ENCODE measurements around the gene CLIC2. TPM values are rescaled to one million over a fixed set of nuclear protein-coding genes. Genes with fewer than 3 reads are reported as not detected.

The CLIC2 gene
- total RNA-seq, 1 donor from 2014 or later: 20.8 TPM

DNA sequence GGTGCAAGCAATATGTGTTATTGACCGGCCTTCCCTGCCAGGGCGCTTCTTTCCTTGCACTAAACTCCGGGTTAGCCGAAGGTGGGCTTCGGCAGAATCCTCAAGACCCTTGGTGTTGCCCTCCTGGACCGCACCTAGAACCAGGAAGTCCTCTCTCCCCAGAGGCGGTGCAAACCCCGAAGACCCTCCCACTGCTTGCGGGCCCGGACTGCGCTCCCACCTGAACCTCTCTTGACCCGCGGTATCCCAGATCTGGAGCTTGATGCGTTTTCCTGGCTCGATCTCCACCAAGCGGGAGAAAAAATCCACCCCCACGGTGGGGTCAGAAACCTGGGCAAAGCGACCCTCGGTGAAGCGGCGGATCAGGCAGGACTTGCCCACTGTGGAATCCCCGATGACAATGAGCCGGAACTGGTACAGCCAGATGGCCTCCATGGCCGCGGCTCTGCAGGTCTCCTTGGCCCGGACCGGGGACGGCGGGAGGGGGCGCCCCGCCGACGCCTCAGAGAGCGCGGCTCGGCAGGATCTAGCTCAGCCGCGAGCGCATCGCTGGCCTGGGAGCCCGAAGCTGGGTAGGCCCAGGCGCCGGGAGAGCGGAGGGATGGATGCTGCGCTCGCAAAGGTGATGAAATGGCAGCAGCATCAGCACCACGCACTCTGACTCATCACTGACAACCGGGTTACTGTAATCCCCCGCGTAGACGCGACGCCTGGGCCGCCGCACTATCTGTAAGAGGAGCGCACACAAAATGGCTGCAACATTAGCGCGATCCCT, 70.4 kb downstream of the CLIC2 start, which contains the start of gene RAB39B:
TSS of gene RAB39B (minus strand) at position 638 of the 775 bp plus-strand sequence. CDS start at position 435, 203 bp downstream.
- no peak for DNase-seq (ENCODE audit: low spot score)

DNA sequence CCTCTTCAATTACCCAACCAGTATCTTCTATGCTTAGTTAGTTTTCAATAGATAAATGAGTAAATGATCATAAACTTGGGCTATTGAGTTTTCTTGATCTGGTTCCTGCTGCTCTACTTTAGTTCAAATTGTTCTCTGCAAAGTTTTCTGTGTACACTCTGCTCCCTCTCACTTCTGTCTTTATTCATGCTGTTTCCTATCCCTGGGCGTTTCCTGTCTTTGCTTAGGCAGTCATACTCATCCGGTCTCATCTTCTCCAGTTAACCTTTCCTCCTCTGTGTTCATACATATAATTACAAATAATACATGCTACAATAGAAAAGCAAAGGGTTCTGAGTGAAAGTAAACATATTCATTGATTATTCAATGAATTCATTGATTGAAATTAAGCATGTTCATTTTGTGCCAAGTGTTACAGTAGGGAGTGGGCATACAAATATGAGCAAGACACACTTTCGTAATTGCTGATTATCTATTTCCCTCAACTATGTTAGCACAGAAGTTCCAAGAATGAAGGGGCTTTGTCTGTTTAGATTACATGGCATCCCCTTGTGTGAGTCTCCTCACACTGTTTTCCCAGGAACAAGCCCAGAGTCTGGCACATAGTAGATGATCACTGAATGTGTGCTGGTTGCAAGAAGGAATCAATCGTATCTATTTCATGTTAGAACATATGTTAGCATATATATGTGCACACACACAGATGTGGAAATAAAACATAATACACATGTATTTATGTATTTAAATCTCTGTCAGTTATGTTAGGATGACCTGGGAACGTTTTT, 71.3 kb downstream of the CLIC2 start:
- no peak for DNase-seq (ENCODE audit: low spot score)

- no peak for DNase-seq (ENCODE audit: low spot score)
These were observed 74.7 kb downstream of the CLIC2 start for GRCh38 chrX:155259752-155260151.

GRCh38 chrX:155251391-155251790, 83.0 kb downstream of the CLIC2 start:
- no peak for DNase-seq (ENCODE audit: low spot score)

DNA sequence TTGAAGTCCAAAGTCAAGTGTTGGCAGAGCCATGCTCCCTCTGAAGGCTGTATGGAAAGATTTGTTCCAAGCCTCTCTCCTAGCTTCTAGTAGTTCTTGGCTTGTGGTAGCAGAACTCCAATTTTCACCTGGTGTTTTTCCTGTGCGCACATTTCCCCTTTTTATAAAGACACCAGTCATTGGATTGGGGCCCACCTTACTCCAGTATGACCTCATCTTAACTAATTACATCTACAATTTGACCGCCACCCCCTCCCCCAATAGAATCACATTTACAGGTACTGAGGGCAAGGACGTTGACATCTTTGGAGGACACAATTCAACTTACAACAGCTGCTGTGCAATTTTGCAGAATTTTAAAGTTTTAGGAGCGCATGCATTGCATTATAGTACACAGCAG, 86.9 kb downstream of the CLIC2 start:
- DNase-seq (ENCODE audit: low spot score): no peak

DNA sequence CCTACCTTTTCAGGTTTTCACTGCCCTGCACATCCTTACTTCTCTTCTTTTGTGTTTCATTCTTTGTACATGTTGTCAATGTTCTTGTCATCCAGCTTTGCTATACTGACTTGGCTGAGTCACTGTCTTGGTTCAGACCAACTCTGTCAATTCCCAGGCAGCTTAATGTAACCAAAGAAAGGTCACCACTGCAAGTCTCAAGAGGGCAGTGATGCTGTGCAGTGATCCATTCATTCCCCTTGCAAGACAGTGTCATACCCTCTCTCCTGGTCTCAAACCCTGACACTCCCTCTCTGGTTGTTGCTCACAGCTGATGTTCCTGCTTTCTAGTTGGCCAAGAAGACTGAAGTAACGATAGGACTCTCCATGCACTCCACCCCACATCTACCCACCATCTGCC, 87.7 kb downstream of the CLIC2 start:
- DNase-seq (ENCODE audit: low spot score): no peak

GRCh38 chrX:155242300-155242699, 92.1 kb downstream of the CLIC2 start:
- no peak for DNase-seq (ENCODE audit: low spot score)

- no peak for DNase-seq (ENCODE audit: low spot score)
These were observed 96.7 kb downstream of the CLIC2 start for GRCh38 chrX:155237719-155238118.

- no peak for DNase-seq (ENCODE audit: low spot score)
These were observed 98.5 kb downstream of the CLIC2 start for GRCh38 chrX:155235891-155236290.

DNA sequence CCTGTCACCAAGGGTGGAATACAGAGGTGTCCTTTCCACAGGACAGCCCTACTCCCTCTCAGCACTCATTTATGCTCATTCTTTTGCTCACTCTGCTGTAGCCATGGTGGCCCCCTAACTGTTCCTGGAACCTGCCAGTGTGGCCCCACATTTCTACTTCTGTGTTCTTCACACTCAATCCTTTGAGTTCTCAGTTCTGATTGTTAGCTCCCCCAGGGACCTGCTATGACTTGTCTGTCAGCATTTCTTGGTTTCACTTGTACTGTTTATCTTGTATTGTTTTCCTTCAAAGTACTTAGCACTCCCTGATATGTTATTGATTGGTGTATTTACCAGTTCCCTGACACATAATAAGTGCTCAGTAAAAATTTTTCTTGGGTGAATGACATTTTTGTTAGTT, 103.3 kb downstream of the CLIC2 start:
- DNase-seq (ENCODE audit: low spot score): no peak

Small RNA genes lying within 50 kb of the gene (microRNA-seq; reads per million reads assigned to microRNA genes)
- not detected for gene MIR1184-2 (ENCODE audit: borderline number of aligned reads)

Other genes starting within 250 kb of the CLIC2 start
- gene VBP1, start 118.2 kb downstream of the CLIC2 start, total RNA-seq: 32.3 TPM
- gene RAB39B, start 70.1 kb downstream of the CLIC2 start, total RNA-seq: 0.13 TPM
- gene F8A2, start 47.5 kb upstream of the CLIC2 start, total RNA-seq: not detected
- gene F8A3, start 124.0 kb upstream of the CLIC2 start, total RNA-seq: 19.4 TPM